K562 (cell line): ENCODE measurements around the gene AIF1L. TPM values are rescaled to one million over a fixed set of nuclear protein-coding genes. Genes with fewer than 3 reads are reported as not detected.
A peak's percentile ranks its signal among the peaks of the same experiment; 100 is the strongest.

Source experiments
- ATAC-seq: fragments of 200-7000 bp; cut with Tn5 transposase; 3 replicates; pipeline ENCODE4 v1.9.1; 2020; ENCODE audit warnings: moderate library complexity
- BruUV-seq: library from RNA; stranded (reverse); fragments of 400-500 nt; replicated peaks from 2 replicates; lab custom pipeline; 2021; lab: Mats Ljungman, UMichigan
- CTCF ChIA-PET: fragments of 300-600 bp; formaldehyde crosslinking; extraction: SDS; loops from one replicate; lab custom pipeline; 2021; ENCODE audit warnings: low intra/inter-chr PET ratio; lab: Yijun Ruan, JAX
- POLR2A ChIA-PET: fragments of 300-600, 350-650 bp; sonication (Branson Sonifier 250); formaldehyde crosslinking; extraction: SDS; loops from one replicate; lab custom pipeline; 2021; ENCODE audit warnings: antibody characterized with exemption, inconsistent platforms; lab: Yijun Ruan, JAX
- DNase-seq, 4 experiments: peaks; one replicate each; pipeline versions ENCODE4 v3.0.0 to v3.0.0-alpha.2; 2011 to 2018; ENCODE audit warnings: low spot score in 3 of 4, mixed read lengths in 3 of 4; ENCODE audit errors: extremely low read depth in 1 of 4
- FAIRE-seq: peaks from 2 replicates; lab custom pipeline; 2011; peaks lifted over from hg19 to GRCh38; lab: Jason Lieb, UNC
- H2AFZ ChIP-seq: 2 replicates; pipeline ENCODE4 v1.6.0; 2011; ENCODE audit warnings: low read depth, low read length, control low read depth, inconsistent platforms
- H3K27ac ChIP-seq: fragments of 200-600 bp; 3 replicates; pipeline ENCODE4 v1.8.0; 2011; ENCODE audit warnings: low read depth, mild to moderate bottlenecking, control low read depth, inconsistent platforms, low read length, moderate library complexity, mixed read lengths; ENCODE audit errors: extremely low read depth
- H3K27me3 ChIP-seq, 2 experiments: fragments of 300-600 bp in 1 of 2; 2 replicates in 1 of 2; 3 replicates in 1 of 2; pipeline versions ENCODE4 v1.6.0 to v1.8.0; 2011; ENCODE audit warnings: inconsistent platforms in 2 of 2, low read length in 2 of 2, mild to moderate bottlenecking in 1 of 2, mixed read lengths in 1 of 2, moderate library complexity in 1 of 2; ENCODE audit not compliant: control insufficient read depth in 2 of 2, insufficient read depth in 2 of 2
- H3K36me3 ChIP-seq: fragments of 300-600 bp; 3 replicates; pipeline ENCODE4 v1.8.0; 2011; ENCODE audit warnings: mild to moderate bottlenecking, low read length, inconsistent platforms; ENCODE audit not compliant: control insufficient read depth, insufficient read depth
- H3K4me1 ChIP-seq, 2 experiments: fragments of 200-600 bp in 1 of 2; replicated peaks in 1 of 2; 2 replicates in 1 of 2; 3 replicates in 1 of 2; pipeline versions ENCODE4 v1.5.1 to v1.8.0; 2011; ENCODE audit warnings: inconsistent platforms in 2 of 2, low read length in 2 of 2, mild to moderate bottlenecking in 1 of 2, mixed read lengths in 1 of 2, moderate library complexity in 1 of 2; ENCODE audit not compliant: control insufficient read depth in 2 of 2, insufficient read depth in 2 of 2
- H3K4me2 ChIP-seq: 2 replicates; pipeline ENCODE4 v1.6.1; 2011; ENCODE audit warnings: low read length, control low read depth, inconsistent platforms, mixed read lengths; ENCODE audit not compliant: insufficient read depth
- H3K4me3 ChIP-seq: fragments of 200-600 bp; sonication (generic), shearing (Covaris generic); 2 replicates; pipeline ENCODE4 v1.5.1; 2016; ENCODE audit warnings: control low read depth, inconsistent platforms
- H3K79me2 ChIP-seq: fragments of 200-600 bp; 3 replicates; pipeline ENCODE4 v1.8.0; 2011; ENCODE audit warnings: low read length, inconsistent platforms; ENCODE audit not compliant: control insufficient read depth, insufficient read depth
- H3K9ac ChIP-seq, 2 experiments: 2 replicates each; pipeline versions ENCODE4 v1.6.0 to v1.6.1; 2011; ENCODE audit warnings: low read depth in 2 of 2, low read length in 2 of 2, control low read depth in 1 of 2, inconsistent platforms in 1 of 2, mild to moderate bottlenecking in 1 of 2, mixed read lengths in 1 of 2; ENCODE audit not compliant: insufficient read depth in 1 of 2
- H3K9me1 ChIP-seq: one replicate; pipeline ENCODE4 v1.6.0; 2011; ENCODE audit warnings: inconsistent platforms, mild to moderate bottlenecking, low read length, moderate library complexity; ENCODE audit not compliant: control insufficient read depth, insufficient read depth
- H3K9me3 ChIP-seq: replicated peaks from 2 replicates; pipeline ENCODE4 v1.5.1; 2011; ENCODE audit warnings: low read depth, low read length, inconsistent platforms; ENCODE audit not compliant: control insufficient read depth, insufficient read depth
- H4K20me1 ChIP-seq: replicated peaks from 2 replicates; pipeline ENCODE4 v1.6.1; 2011; ENCODE audit warnings: low read length, inconsistent platforms, mixed read lengths; ENCODE audit not compliant: control insufficient read depth, insufficient read depth
- ZNF140 ChIP-seq: fragments of 250-450 bp; sonication (Bioruptor Pico); IDR thresholded peaks from 2 replicates; pipeline ENCODE4 v1.8.0; 2021; ENCODE audit warnings: moderate library complexity, mild to moderate bottlenecking, inconsistent platforms
- WGBS: fragments of 100-300 bp; shearing (Covaris generic); methylation state at CpG from one replicate; pipeline ENCODE4 v1.1.6; 2016; ENCODE audit warnings: low coverage, mixed read lengths; ENCODE audit not compliant: insufficient coverage; ENCODE audit errors: missing lambda C conversion rate; 5-methylcytosine and 5-hydroxymethylcytosine counted together
- in situ Hi-C: fragments of 300-500 bp; cut with MboI; formaldehyde crosslinking; loops from 4 replicates; pipeline ENCODE4 v1.15.0; 2018; ENCODE audit warnings: inconsistent platforms, mixed read lengths
- intact Hi-C: fragments of 100-400 bp; cut with micrococcal nuclease; formaldehyde crosslinking; loops from 2 replicates; pipeline ENCODE4 v1.14.2; 2022
- polyA plus RNA-seq, 8 experiments: library from polyadenylated mRNA; depleted of rRNA in 4 of 8; stranded (reverse) in 5 of 8; unstranded in 3 of 8; fragments of >200 nt; fragmentation: Nextera tagmentation in 2 of 8; fragmentation: Illumina TruSeq in 1 of 8; extraction: Ambion mirVana in 2 of 8; extraction: Trizol in 1 of 8; gene quantifications; 2 replicates each; pipeline versions ENCODE4 v1.2.1 to v1.2.3, GENCODE V29; 2011 to 2014; ENCODE audit warnings: inconsistent platforms in 1 of 8, missing spikeins in 1 of 8
- total RNA-seq, 7 experiments: library from RNA; depleted of rRNA in 6 of 7; stranded (reverse); fragments of >200 nt in 6 of 7; fragmentation: Illumina TruSeq in 2 of 7; extraction: Trizol in 2 of 7; gene quantifications; 2 replicates each; pipeline versions ENCODE4 v1.2.1 to v1.2.3, GENCODE V29; 2011 to 2021; ENCODE audit warnings: low replicate concordance in 1 of 7
- TF ChIP-seq, protein P1 (sequence below): sonication (generic); formaldehyde crosslinking; IDR thresholded peaks from 2 replicates; pipeline ENCODE4 v1.8.1; 2023; ENCODE audit warnings: mild to moderate bottlenecking, missing genetic modification reagents, moderate library complexity
- TF ChIP-seq, protein P2 (sequence below): sonication (generic); formaldehyde crosslinking; IDR thresholded peaks from 2 replicates; pipeline ENCODE4 v1.8.1; 2023; ENCODE audit warnings: mild to moderate bottlenecking, missing genetic modification reagents

Gene AIF1L
- total and polyA plus RNA-seq, 9 of the 15 experiments (the other 6 are each of a cell fraction or from before 2014, with no cell fraction given): 0.34 to 9.1 (median 1.3) TPM

DNA sequence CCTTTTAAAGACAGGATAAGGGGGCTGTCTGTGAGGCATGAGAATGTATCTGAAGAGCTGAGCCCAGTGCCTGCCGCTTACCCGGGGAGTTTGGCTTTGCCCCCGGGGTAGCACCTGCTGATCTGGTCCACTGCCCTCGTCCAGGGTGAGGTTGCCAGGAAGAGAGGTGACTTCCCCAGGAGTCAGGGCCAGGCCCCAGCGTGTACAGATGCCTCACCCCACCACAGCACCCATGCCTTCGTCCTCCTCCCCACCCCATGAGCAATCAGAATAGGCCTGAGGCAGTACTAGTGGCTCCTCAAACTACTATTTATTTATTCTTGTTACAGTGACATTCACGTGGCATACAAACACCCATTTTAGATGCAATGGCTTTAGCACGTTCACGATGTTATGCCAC lies 15.7 kb upstream of the AIF1L start:
- H3K9me3 ChIP-seq: no peaks in the 10 kb centered on the region
- in situ Hi-C loops (no loop called here), intact Hi-C loops (no loop called here)
- H3K36me3 ChIP-seq: no peaks in the 10 kb centered on the region
- ATAC-seq: no peak
- ChIA-PET POLR2A (interaction anchor here (0.8 to 99.3 kb wide), 3 partner anchors 12 to 234 kb away, joined by 3 to 3336 read pairs (median 3336); partner anchors contain the start of genes AIF1L and NUP214), CTCF (no interaction called here)
- H3K27ac ChIP-seq: no peak overlapping the region
- H2AFZ ChIP-seq: no peak overlapping the region
- peaks cover 8% of the 10 kb centered on the region for H3K9me1 ChIP-seq
- FAIRE-seq: no peak
- WGBS: 1% methylated on average over 9 of the region's 9 CpGs
- H3K9ac ChIP-seq: peak overlapping the region in 1 of 2 experiments; percentile 4; a peak in 1 of 4 replicates
- no peak overlapping the region for H3K4me2 ChIP-seq
- BruUV-seq: no TSS peak
- H3K4me1 ChIP-seq: peaks cover 3 to 22% of the 10 kb centered on the region in 2 experiments; a peak in 2 of 5 replicates
- TF ChIP-seq ZNF140 (CRISPR knock-in tag): no peak
- TF ChIP-seq, protein P1, sequence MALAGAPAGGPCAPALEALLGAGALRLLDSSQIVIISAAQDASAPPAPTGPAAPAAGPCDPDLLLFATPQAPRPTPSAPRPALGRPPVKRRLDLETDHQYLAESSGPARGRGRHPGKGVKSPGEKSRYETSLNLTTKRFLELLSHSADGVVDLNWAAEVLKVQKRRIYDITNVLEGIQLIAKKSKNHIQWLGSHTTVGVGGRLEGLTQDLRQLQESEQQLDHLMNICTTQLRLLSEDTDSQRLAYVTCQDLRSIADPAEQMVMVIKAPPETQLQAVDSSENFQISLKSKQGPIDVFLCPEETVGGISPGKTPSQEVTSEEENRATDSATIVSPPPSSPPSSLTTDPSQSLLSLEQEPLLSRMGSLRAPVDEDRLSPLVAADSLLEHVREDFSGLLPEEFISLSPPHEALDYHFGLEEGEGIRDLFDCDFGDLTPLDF (CRISPR knock-in tag): 0 out of 2 replicates have a peak, but pooled peaks have one; percentile 18
- TF ChIP-seq, protein P2, sequence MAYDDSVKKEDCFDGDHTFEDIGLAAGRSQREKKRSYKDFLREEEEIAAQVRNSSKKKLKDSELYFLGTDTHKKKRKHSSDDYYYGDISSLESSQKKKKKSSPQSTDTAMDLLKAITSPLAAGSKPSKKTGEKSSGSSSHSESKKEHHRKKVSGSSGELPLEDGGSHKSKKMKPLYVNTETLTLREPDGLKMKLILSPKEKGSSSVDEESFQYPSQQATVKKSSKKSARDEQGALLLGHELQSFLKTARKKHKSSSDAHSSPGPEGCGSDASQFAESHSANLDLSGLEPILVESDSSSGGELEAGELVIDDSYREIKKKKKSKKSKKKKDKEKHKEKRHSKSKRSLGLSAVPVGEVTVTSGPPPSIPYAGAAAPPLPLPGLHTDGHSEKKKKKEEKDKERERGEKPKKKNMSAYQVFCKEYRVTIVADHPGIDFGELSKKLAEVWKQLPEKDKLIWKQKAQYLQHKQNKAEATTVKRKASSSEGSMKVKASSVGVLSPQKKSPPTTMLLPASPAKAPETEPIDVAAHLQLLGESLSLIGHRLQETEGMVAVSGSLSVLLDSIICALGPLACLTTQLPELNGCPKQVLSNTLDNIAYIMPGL (CRISPR knock-in tag): 0 out of 2 replicates have a peak, but pooled peaks have one; percentile 49
- peaks cover 87 to 95% of the 10 kb centered on the region in 2 experiments for H3K27me3 ChIP-seq
- peak in 2 of 4 experiments; percentile 63 to 64 for DNase-seq
- no peak overlapping the region for H3K4me3 ChIP-seq
- H3K79me2 ChIP-seq: no peaks in the 10 kb centered on the region
- peaks cover 49% of the 10 kb centered on the region for H4K20me1 ChIP-seq
